ENCODE data around the gene RBM47.
"Not testable (repeated sequence)": the region's sequence is repeated elsewhere in the genome, so short reads cannot be mapped to it uniquely, and the experiment has no call there.

Gene RBM47

GRCh38 chr4:40573593-40574311 lies 55.9 kb downstream of the RBM47 start:
- DNase-seq (ENCODE audit: insufficient read length, low spot score): no peak

DNA sequence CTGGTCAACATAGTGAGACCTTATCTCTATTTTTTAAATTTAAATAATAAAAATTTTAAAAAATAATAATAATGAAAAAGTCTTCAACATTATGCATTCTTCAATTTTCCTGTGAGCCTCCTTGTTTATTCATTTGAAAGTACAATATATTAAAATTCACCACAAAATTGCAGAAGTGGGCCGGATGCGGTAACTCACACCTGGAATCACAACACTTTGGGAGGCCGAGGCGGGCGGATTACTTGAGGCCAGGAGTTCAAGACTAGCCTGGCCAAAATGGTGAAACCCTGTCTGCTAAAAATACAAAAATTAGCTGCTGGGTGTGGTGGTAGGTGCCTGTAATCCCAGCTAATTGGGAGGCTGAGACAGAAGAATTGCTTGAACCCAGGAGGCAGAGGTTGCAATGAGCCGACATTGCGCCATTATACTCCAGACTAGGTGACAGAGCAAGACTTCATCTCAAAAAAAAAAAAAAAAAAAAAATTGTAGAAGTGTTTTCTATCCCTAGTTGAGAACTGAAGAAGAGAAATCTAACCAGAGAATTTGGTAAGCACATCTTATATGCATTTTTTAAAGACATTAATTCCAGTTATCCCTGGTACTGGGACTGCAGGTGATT lies 56.9 kb downstream of the RBM47 start:
- DNase-seq (ENCODE audit: insufficient read length, low spot score) (no peak), FAIRE-seq (no peak)
- no peak for TF ChIP-seq TAF1 (IDR thresholded peaks at IDR 0.05; ENCODE audit: low read depth, low read length)
- peak; percentile 72 for TF ChIP-seq SPI1 (IDR thresholded peaks at IDR 0.05; ENCODE audit: low read depth, low read length)

More at GRCh38 chr4:40573593-40574311, 55.9 kb downstream of the RBM47 start:
- peak; percentile 70 for FAIRE-seq
- TF ChIP-seq TAF1 (IDR thresholded peaks at IDR 0.05; ENCODE audit: low read depth, low read length): no peak
- no peak for TF ChIP-seq POU2F2 (IDR thresholded peaks at IDR 0.05; ENCODE audit: low read depth, low read length)
- TF ChIP-seq SPI1 (IDR thresholded peaks at IDR 0.05; ENCODE audit: low read depth, low read length): no peak
- no peak for TF ChIP-seq POLR2A (IDR thresholded peaks at IDR 0.05; ENCODE audit: low read depth, low read length)
- no peak for TF ChIP-seq PAX5 (IDR thresholded peaks at IDR 0.05; ENCODE audit: insufficient read depth, low read length, severe bottlenecking)
- TF ChIP-seq POLR2AphosphoS5 (IDR thresholded peaks at IDR 0.05; ENCODE audit: low read depth, low read length): no peak

- DNase-seq (ENCODE audit: insufficient read length, low spot score) (no peak), FAIRE-seq (no peak)
- TF ChIP-seq POLR2A (IDR thresholded peaks at IDR 0.05; ENCODE audit: low read depth, low read length): no peak
- no peak for TF ChIP-seq SPI1 (IDR thresholded peaks at IDR 0.05; ENCODE audit: low read depth, low read length)
- TF ChIP-seq POLR2AphosphoS5 (IDR thresholded peaks at IDR 0.05; ENCODE audit: low read depth, low read length): no peak
- no peak for TF ChIP-seq PAX5 (IDR thresholded peaks at IDR 0.05; ENCODE audit: insufficient read depth, low read length, severe bottlenecking)
- TF ChIP-seq POU2F2 (IDR thresholded peaks at IDR 0.05; ENCODE audit: low read depth, low read length): no peak
- no peak for TF ChIP-seq TAF1 (IDR thresholded peaks at IDR 0.05; ENCODE audit: low read depth, low read length)
Measured at GRCh38 chr4:40571208-40571607, 58.5 kb downstream of the RBM47 start.

- FAIRE-seq (peak; percentile 45), DNase-seq (ENCODE audit: insufficient read length, low spot score) (no peak)
- no peak for TF ChIP-seq POLR2AphosphoS5 (IDR thresholded peaks at IDR 0.05; ENCODE audit: low read depth, low read length)
Measured at GRCh38 chr4:40570348-40571077, 59.2 kb downstream of the RBM47 start.

DNA sequence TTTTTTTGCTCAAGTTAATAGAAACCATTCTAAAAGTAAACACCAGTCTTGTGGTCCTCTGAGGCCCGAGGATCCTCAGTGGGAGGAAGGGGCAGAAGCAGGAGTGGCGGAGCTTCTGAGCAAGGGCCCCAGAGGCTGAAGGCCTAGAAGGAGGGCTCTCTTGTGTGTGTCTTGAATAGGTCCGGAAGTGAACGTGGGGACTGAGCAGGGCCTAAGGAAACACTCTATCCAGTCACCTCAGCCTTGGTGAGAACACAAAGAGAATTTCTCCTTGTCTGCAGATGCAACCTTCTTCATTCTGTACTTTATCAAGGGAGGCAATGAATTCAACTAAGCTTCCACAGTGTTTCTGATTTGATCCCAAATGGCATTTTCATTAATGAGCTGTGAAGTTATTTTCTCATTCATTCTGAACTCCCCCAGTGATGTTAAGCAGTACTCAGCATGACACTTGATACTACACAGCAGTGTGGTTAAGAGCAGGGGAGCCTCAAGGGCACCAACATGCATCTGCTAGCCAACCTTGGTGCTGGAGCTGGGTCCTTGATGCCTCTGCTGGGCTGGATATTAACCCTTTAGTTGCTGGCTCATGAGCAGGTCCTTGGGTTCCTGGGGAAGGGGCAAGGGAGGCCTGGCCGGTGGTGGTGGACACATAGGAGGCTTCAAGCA lies 64.7 kb downstream of the RBM47 start:
- TF ChIP-seq PAX5 (IDR thresholded peaks at IDR 0.05; ENCODE audit: insufficient read depth, low read length, severe bottlenecking): no peak
- no peak for TF ChIP-seq POU2F2 (IDR thresholded peaks at IDR 0.05; ENCODE audit: low read depth, low read length)
- no peak for TF ChIP-seq POLR2AphosphoS5 (IDR thresholded peaks at IDR 0.05; ENCODE audit: low read depth, low read length)
- TF ChIP-seq TAF1 (IDR thresholded peaks at IDR 0.05; ENCODE audit: low read depth, low read length): no peak
- TF ChIP-seq POLR2A (IDR thresholded peaks at IDR 0.05; ENCODE audit: low read depth, low read length): no peak
- TF ChIP-seq SPI1 (IDR thresholded peaks at IDR 0.05; ENCODE audit: low read depth, low read length): no peak
- DNase-seq (ENCODE audit: insufficient read length, low spot score) (no peak), FAIRE-seq (peak; percentile 58)

GRCh38 chr4:40564004-40564403 lies 65.7 kb downstream of the RBM47 start:
- peak; percentile 74 for FAIRE-seq
- no peak for DNase-seq (ENCODE audit: insufficient read length, low spot score)
- TF ChIP-seq POLR2AphosphoS5 (IDR thresholded peaks at IDR 0.05; ENCODE audit: low read depth, low read length) (no peak), SPI1 (IDR thresholded peaks at IDR 0.05; ENCODE audit: low read depth, low read length) (peak; percentile 54)

GRCh38 chr4:40563401-40563800 lies 66.3 kb downstream of the RBM47 start:
- TF ChIP-seq TAF1 (IDR thresholded peaks at IDR 0.05; ENCODE audit: low read depth, low read length): no peak
- TF ChIP-seq POLR2A (IDR thresholded peaks at IDR 0.05; ENCODE audit: low read depth, low read length): no peak
- no peak for TF ChIP-seq POU2F2 (IDR thresholded peaks at IDR 0.05; ENCODE audit: low read depth, low read length)
- no peak for TF ChIP-seq SPI1 (IDR thresholded peaks at IDR 0.05; ENCODE audit: low read depth, low read length)
- TF ChIP-seq PAX5 (IDR thresholded peaks at IDR 0.05; ENCODE audit: insufficient read depth, low read length, severe bottlenecking): no peak
- TF ChIP-seq POLR2AphosphoS5 (IDR thresholded peaks at IDR 0.05; ENCODE audit: low read depth, low read length): no peak
- FAIRE-seq (peak; percentile 51), DNase-seq (ENCODE audit: insufficient read length, low spot score) (no peak)

DNA sequence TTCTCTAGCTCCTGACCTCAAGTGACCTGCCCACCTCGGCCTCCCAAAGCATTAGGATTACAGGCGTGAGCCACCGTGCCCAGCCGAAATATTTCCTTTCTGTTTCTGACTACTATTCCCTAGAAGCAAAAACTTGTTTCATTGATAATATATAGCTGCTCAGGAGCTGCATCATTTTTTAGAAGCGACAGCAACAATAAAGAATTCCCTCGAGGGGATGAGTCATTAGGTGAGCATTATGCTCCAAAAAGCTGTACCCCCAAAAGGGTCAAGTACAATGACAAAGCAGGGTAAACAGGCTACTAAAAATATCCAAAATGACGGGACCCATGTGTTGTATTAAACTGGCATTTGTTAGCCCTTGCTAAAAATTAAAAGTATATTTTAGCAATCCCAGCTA lies 67.0 kb downstream of the RBM47 start:
- FAIRE-seq (no peak), DNase-seq (ENCODE audit: insufficient read length, low spot score) (no peak)
- TF ChIP-seq SPI1 (IDR thresholded peaks at IDR 0.05; ENCODE audit: low read depth, low read length): no peak
- no peak for TF ChIP-seq TAF1 (IDR thresholded peaks at IDR 0.05; ENCODE audit: low read depth, low read length)
- no peak for TF ChIP-seq POLR2A (IDR thresholded peaks at IDR 0.05; ENCODE audit: low read depth, low read length)
- TF ChIP-seq POLR2AphosphoS5 (IDR thresholded peaks at IDR 0.05; ENCODE audit: low read depth, low read length): no peak
- TF ChIP-seq PAX5 (IDR thresholded peaks at IDR 0.05; ENCODE audit: insufficient read depth, low read length, severe bottlenecking): no peak
- no peak for TF ChIP-seq POU2F2 (IDR thresholded peaks at IDR 0.05; ENCODE audit: low read depth, low read length)

GRCh38 chr4:40562208-40562607 lies 67.5 kb downstream of the RBM47 start:
- no peak for FAIRE-seq

DNA sequence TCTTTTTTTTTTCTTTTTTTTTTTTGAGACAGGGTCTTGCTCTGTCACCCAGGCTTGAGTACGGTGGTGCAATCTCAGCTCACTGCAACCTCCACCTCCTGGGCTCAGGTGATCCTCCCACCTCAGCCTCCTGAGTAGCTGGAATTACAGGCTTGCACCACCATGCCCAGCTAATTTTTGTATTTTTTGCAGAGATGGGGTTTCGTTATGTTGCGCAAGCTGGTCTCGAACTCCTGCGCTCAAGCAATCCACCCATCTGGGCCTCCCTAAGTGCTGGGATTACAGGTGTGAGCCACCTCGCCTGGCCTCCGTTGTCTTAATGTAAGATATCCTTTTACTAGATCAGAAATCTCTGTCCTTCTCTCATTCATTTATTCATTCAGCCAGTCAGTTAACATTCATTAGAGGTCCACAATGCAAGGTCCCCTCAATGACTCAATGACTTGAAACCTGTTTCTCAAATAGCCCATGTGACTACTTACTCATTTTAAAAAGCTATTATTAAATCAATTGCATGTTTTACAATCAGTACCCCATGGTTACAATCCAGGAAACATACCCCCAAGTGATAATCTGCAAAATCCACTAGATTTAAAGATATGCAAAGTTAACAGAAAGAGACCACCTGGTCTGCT lies 68.0 kb downstream of the RBM47 start:
- DNase-seq (ENCODE audit: insufficient read length, low spot score); FAIRE-seq: not testable (repeated sequence)

More at GRCh38 chr4:40562208-40562607, 67.5 kb downstream of the RBM47 start:
- no peak for TF ChIP-seq POU2F2 (IDR thresholded peaks at IDR 0.05; ENCODE audit: low read depth, low read length)
- no peak for TF ChIP-seq PAX5 (IDR thresholded peaks at IDR 0.05; ENCODE audit: insufficient read depth, low read length, severe bottlenecking)
- no peak for TF ChIP-seq POLR2A (IDR thresholded peaks at IDR 0.05; ENCODE audit: low read depth, low read length)
- TF ChIP-seq POLR2AphosphoS5 (IDR thresholded peaks at IDR 0.05; ENCODE audit: low read depth, low read length): no peak
- DNase-seq (ENCODE audit: insufficient read length, low spot score): no peak
